Tibial nerve (tissue), 3 donors: ENCODE data around the gene TRAPPC2L.

Experiments
- POLR2A ChIP-seq, 2 donors: fragments of 450-650 bp; IDR thresholded peaks; one replicate each; pipeline ENCODE4 v1.6.1; 2017; ENCODE audit warnings: antibody characterized with exemption in 2 of 2, mild to moderate bottlenecking in 2 of 2, moderate library complexity in 2 of 2
- TF ChIP-seq, protein P1 (sequence below), 5 experiments: fragments of 200-600 bp in 3 of 5; fragments of 450-650 bp in 2 of 5; sonication (generic) in 3 of 5; IDR thresholded peaks; one replicate each; pipeline ENCODE4 v1.5.1; 2016 to 2019; ENCODE audit warnings: antibody characterized with exemption in 5 of 5, mild to moderate bottlenecking in 3 of 5, moderate library complexity in 2 of 5

DNA sequence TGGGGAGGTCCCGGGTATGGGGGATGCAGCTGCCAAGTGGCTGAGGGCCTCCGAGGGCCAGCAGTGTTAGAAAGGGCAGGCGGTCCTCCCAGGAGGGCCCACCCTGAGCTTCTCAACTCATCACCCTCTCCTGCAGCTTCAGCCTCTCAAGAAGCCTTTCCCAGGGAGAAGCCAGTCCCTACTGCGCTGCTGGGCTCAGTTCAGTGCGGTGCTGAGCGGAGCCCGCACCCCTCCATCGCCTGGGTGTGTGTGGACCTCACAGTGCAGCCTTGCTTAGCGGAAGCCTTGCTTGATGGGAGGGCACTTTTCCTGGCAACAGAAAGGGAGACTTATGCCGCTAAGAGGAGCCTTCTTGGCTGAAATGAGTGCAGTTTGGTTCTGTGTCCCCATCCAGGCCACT, 41.7 kb upstream of the TRAPPC2L start:
- TF ChIP-seq POLR2A (IDR thresholded peaks at IDR 0.05), result no peak
- TF ChIP-seq, protein P1, sequence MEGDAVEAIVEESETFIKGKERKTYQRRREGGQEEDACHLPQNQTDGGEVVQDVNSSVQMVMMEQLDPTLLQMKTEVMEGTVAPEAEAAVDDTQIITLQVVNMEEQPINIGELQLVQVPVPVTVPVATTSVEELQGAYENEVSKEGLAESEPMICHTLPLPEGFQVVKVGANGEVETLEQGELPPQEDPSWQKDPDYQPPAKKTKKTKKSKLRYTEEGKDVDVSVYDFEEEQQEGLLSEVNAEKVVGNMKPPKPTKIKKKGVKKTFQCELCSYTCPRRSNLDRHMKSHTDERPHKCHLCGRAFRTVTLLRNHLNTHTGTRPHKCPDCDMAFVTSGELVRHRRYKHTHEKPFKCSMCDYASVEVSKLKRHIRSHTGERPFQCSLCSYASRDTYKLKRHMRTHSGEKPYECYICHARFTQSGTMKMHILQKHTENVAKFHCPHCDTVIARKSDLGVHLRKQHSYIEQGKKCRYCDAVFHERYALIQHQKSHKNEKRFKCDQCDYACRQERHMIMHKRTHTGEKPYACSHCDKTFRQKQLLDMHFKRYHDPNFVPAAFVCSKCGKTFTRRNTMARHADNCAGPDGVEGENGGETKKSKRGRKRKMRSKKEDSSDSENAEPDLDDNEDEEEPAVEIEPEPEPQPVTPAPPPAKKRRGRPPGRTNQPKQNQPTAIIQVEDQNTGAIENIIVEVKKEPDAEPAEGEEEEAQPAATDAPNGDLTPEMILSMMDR (IDR thresholded peaks at IDR 0.05), result no peak
